Uterus (tissue), 4 donors: ENCODE data around the gene IDUA. TPM values are rescaled to one million over a fixed set of nuclear protein-coding genes. Genes with fewer than 3 reads are reported as not detected.

ENCODE experiments used
- DNase-seq, 2 donors: peaks; one replicate each; pipeline ENCODE4 v3.0.0-alpha.2; 2019 to 2020
- H3K27ac ChIP-seq, 2 donors: fragments of 200-600 bp; sonication (generic); 1 replicate in 1 of 2; 2 replicates in 1 of 2; pipeline ENCODE4 v1.5.1; 2016 to 2018
- H3K27me3 ChIP-seq, 2 donors: fragments of 200-600 bp; sonication (generic); one replicate each; pipeline ENCODE4 v1.5.1; 2018 to 2019; ENCODE audit warnings: control low read depth in 1 of 2
- H3K36me3 ChIP-seq, 2 donors: fragments of 200-600 bp; sonication (generic); one replicate each; pipeline ENCODE4 v1.5.1; 2019; ENCODE audit warnings: control low read depth in 1 of 2
- H3K4me1 ChIP-seq, 2 donors: fragments of 200-600 bp; sonication (generic); one replicate each; pipeline ENCODE4 v1.5.1; 2018 to 2019; ENCODE audit warnings: control low read depth in 1 of 2
- H3K4me3 ChIP-seq, 2 donors: fragments of 200-600 bp; sonication (generic); 1 replicate in 1 of 2; 2 replicates in 1 of 2; pipeline ENCODE4 v1.5.1; 2018 to 2019; ENCODE audit warnings: mild to moderate bottlenecking in 1 of 2
- H3K9me3 ChIP-seq, 2 donors: fragments of 200-600 bp; sonication (generic); one replicate each; pipeline ENCODE4 v1.5.1; 2019; ENCODE audit warnings: control low read depth in 1 of 2
- POLR2A ChIP-seq, 2 donors: fragments of 450-650 bp; IDR thresholded peaks; one replicate each; pipeline ENCODE4 v1.6.1; 2016; ENCODE audit warnings: antibody characterized with exemption in 2 of 2, mild to moderate bottlenecking in 1 of 2, moderate library complexity in 1 of 2
- intact Hi-C: fragments of 100-400 bp; cut with DNase I; formaldehyde crosslinking; loops from one replicate; pipeline ENCODE4 v1.15.1; 2023; ENCODE audit warnings: low total_unique reads
- total RNA-seq, 4 donors: library from RNA; depleted of rRNA in 3 of 4; stranded (reverse); fragments of >200 nt in 3 of 4; gene quantifications; one replicate each; pipeline versions ENCODE4 v1.1.0 to v1.2.4, GENCODE V29; 2014 to 2023
- TF ChIP-seq, protein P1 (sequence below), 4 experiments: fragments of 200-600 bp in 2 of 4; fragments of 450-650 bp in 2 of 4; sonication (generic) in 2 of 4; IDR thresholded peaks; one replicate each; pipeline ENCODE4 v1.5.1; 2016 to 2019; ENCODE audit warnings: antibody characterized with exemption in 4 of 4, mild to moderate bottlenecking in 2 of 4, moderate library complexity in 1 of 4
- donor health status: DM: yes; HTN: yes; CAD: no.

Gene IDUA
- total RNA-seq, 4 donors from 2014 or later = 2.8 to 45.8 (median 9.9) TPM

DNA sequence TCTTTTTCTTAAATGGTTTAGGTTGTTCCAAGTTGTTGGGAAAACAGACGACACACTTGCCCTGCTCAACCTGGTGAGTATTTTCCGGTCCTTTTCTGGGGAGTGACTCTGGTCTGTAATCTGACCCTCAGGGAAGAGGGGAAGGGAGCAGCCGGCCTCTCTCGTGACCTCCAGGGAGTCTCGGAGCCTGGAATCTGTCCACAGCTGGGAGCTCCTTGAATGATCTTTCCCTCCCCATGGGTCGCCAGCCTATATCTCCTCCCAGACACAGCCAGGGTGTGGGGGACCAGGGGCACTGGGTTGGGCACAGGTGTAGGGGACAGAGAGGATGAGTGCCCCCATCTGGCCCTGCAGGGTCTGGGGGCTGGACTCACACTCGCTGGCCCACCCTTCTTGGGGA, 35.7 kb upstream of the IDUA start:
- Histone ChIP-seq H3K27ac (no peak overlapping the region), H3K4me3 (no peak overlapping the region), H3K9me3 (no peaks in the 10 kb centered on the region), H3K4me1 (no peaks in the 10 kb centered on the region), H3K27me3 (no peaks in the 10 kb centered on the region), H3K36me3 (no peaks in the 10 kb centered on the region)
- intact Hi-C loops = no loop called here
- TF ChIP-seq, protein P1, sequence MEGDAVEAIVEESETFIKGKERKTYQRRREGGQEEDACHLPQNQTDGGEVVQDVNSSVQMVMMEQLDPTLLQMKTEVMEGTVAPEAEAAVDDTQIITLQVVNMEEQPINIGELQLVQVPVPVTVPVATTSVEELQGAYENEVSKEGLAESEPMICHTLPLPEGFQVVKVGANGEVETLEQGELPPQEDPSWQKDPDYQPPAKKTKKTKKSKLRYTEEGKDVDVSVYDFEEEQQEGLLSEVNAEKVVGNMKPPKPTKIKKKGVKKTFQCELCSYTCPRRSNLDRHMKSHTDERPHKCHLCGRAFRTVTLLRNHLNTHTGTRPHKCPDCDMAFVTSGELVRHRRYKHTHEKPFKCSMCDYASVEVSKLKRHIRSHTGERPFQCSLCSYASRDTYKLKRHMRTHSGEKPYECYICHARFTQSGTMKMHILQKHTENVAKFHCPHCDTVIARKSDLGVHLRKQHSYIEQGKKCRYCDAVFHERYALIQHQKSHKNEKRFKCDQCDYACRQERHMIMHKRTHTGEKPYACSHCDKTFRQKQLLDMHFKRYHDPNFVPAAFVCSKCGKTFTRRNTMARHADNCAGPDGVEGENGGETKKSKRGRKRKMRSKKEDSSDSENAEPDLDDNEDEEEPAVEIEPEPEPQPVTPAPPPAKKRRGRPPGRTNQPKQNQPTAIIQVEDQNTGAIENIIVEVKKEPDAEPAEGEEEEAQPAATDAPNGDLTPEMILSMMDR (IDR thresholded peaks at IDR 0.05) = no peak
- no peak for TF ChIP-seq POLR2A (IDR thresholded peaks at IDR 0.05)
- no peak for DNase-seq

- Histone ChIP-seq H3K4me3 (no peak overlapping the region), H3K27me3 (no peaks in the 10 kb centered on the region), H3K4me1 (no peaks in the 10 kb centered on the region), H3K36me3 (no peaks in the 10 kb centered on the region), H3K27ac (no peak overlapping the region), H3K9me3 (no peaks in the 10 kb centered on the region)
- DNase-seq = peak in 1 of 2 donors; percentile 13
- TF ChIP-seq POLR2A (IDR thresholded peaks at IDR 0.05) = no peak
- TF ChIP-seq, protein P1 (IDR thresholded peaks at IDR 0.05) = no peak
- intact Hi-C loops = no loop called here
Measured at GRCh38 chr4:951594-952468, 35.0 kb upstream of the IDUA start.

- intact Hi-C loops = no loop called here
- no peak for DNase-seq
- H3K27me3 ChIP-seq = no peaks in the 10 kb centered on the region
- TF ChIP-seq, protein P1 (IDR thresholded peaks at IDR 0.05) = no peak
- no peak for TF ChIP-seq POLR2A (IDR thresholded peaks at IDR 0.05)
- H3K9me3 ChIP-seq = no peaks in the 10 kb centered on the region
- H3K27ac ChIP-seq = no peak overlapping the region
- H3K4me3 ChIP-seq = no peak overlapping the region
- no peaks in the 10 kb centered on the region for H3K4me1 ChIP-seq
- H3K36me3 ChIP-seq = no peaks in the 10 kb centered on the region
Measured at GRCh38 chr4:952881-953573, 33.8 kb upstream of the IDUA start.

DNA sequence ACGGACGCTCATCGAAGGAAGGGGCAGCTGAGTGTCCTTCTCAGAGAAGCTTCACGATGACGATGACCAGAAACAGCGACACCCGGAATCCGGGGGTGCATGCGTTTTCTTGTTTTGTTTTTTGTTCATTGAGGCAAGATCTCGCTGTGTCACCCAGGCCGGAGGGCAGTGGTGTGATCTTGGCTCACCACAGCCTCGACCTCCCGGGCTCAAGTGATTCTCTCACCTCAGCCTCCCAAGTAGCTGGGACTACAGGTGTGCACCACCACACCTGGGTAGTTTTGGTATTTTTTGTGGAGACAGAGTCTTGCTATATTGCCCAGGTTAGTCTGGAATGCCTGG, 33.3 kb upstream of the IDUA start:
- Histone ChIP-seq H3K4me1 (no peaks in the 10 kb centered on the region), H3K9me3 (no peaks in the 10 kb centered on the region), H3K27me3 (no peaks in the 10 kb centered on the region), H3K4me3 (no peak overlapping the region), H3K27ac (no peak overlapping the region), H3K36me3 (no peaks in the 10 kb centered on the region)
- intact Hi-C loops = no loop called here
- TF ChIP-seq, protein P1 (IDR thresholded peaks at IDR 0.05) = no peak
- no peak for TF ChIP-seq POLR2A (IDR thresholded peaks at IDR 0.05)
- peak in 1 of 2 donors; percentile 13 for DNase-seq
